HS-27A (cell line): ENCODE results near the gene AXDND1.
"Not testable (repeated sequence)": the region's sequence is repeated elsewhere in the genome, so short reads cannot be mapped to it uniquely, and the experiment has no call there.

ENCODE experiments used
- DNase-seq: peaks from one replicate; pipeline ENCODE4 v3.0.0-alpha.2; 2012; ENCODE audit warnings: low read depth, missing footprints

AXDND1 gene

GRCh38 chr1:179366093-179366800 lies 476 bp downstream of the AXDND1 start:
- DNase-seq = no peak

GRCh38 chr1:179369751-179370341 lies 4.1 kb downstream of the AXDND1 start:
- peak; percentile 31 for DNase-seq

GRCh38 chr1:179372160-179372559 lies 6.4 kb downstream of the AXDND1 start:
- no peak for DNase-seq

GRCh38 chr1:179376223-179376622 lies 10.5 kb downstream of the AXDND1 start:
- no peak for DNase-seq

- DNase-seq = no peak
Observed at GRCh38 chr1:179380299-179380698, 14.5 kb downstream of the AXDND1 start.

GRCh38 chr1:179384027-179384426 lies 18.3 kb downstream of the AXDND1 start:
- no peak for DNase-seq

GRCh38 chr1:179385510-179385909 lies 19.7 kb downstream of the AXDND1 start:
- DNase-seq = no peak

GRCh38 chr1:179393721-179394120 lies 27.9 kb downstream of the AXDND1 start:
- no peak for DNase-seq

GRCh38 chr1:179399399-179399798 lies 33.6 kb downstream of the AXDND1 start:
- DNase-seq = not testable (repeated sequence)

GRCh38 chr1:179417760-179418159 lies 52.0 kb downstream of the AXDND1 start:
- DNase-seq = not testable (repeated sequence)

GRCh38 chr1:179418706-179419105 lies 52.9 kb downstream of the AXDND1 start:
- not testable (repeated sequence) for DNase-seq

GRCh38 chr1:179424610-179425009 lies 58.8 kb downstream of the AXDND1 start:
- DNase-seq = no peak

- no peak for DNase-seq
Observed at GRCh38 chr1:179425186-179425585, 59.4 kb downstream of the AXDND1 start.

- DNase-seq = no peak
Observed at GRCh38 chr1:179437171-179437570, 71.4 kb downstream of the AXDND1 start.

GRCh38 chr1:179439646-179440045 lies 73.9 kb downstream of the AXDND1 start:
- not testable (repeated sequence) for DNase-seq

- not testable (repeated sequence) for DNase-seq
Observed at GRCh38 chr1:179440301-179440700, 74.5 kb downstream of the AXDND1 start.

GRCh38 chr1:179440971-179441370 lies 75.2 kb downstream of the AXDND1 start:
- no peak for DNase-seq

GRCh38 chr1:179441501-179441900 lies 75.7 kb downstream of the AXDND1 start:
- DNase-seq = no peak

GRCh38 chr1:179442846-179443245 lies 77.1 kb downstream of the AXDND1 start:
- not testable (repeated sequence) for DNase-seq

GRCh38 chr1:179445593-179445992 lies 79.8 kb downstream of the AXDND1 start:
- DNase-seq = no peak

GRCh38 chr1:179447489-179447888 lies 81.7 kb downstream of the AXDND1 start:
- DNase-seq = no peak

- no peak for DNase-seq
Observed at GRCh38 chr1:179448437-179449149, 82.8 kb downstream of the AXDND1 start.

- not testable (repeated sequence) for DNase-seq
Observed at GRCh38 chr1:179459606-179460206, 93.9 kb downstream of the AXDND1 start.
